Testis (tissue), 2 donors: ENCODE measurements around the gene RAB3A.

Experiments used
- POLR2A ChIP-seq: fragments of 450-650 bp; IDR thresholded peaks from one replicate; pipeline ENCODE4 v1.6.1; 2017; ENCODE audit warnings: antibody characterized with exemption, mild to moderate bottlenecking, moderate library complexity
- TF ChIP-seq, protein P1 (sequence below), 3 experiments: fragments of 450-650 bp in 2 of 3; fragments of 200-600 bp in 1 of 3; sonication (generic) in 1 of 3; IDR thresholded peaks; one replicate each; pipeline ENCODE4 v1.5.1; 2016 to 2019; ENCODE audit warnings: antibody characterized with exemption in 3 of 3, mild to moderate bottlenecking in 2 of 3, moderate library complexity in 1 of 3

DNA sequence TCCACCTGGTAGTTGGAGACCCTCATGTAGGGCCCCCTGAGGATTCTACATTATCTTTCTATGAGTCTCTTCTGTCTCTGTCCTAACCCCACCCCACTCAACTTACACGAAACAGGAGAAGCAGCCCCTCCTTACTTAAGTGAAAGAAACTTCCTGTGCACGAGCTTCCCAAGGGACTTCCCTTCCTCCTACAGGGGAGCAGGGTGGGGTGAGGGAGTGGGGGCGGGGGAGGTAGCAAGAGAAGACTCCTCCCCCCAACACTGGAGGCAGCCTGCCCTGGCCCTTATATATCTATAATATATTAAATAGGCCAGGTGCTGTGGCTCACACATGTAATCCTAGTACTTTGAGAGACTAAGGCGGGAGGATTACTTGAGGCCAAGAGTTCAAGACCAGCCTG is 27.9 kb upstream of the RAB3A start:
- TF ChIP-seq, protein P1, sequence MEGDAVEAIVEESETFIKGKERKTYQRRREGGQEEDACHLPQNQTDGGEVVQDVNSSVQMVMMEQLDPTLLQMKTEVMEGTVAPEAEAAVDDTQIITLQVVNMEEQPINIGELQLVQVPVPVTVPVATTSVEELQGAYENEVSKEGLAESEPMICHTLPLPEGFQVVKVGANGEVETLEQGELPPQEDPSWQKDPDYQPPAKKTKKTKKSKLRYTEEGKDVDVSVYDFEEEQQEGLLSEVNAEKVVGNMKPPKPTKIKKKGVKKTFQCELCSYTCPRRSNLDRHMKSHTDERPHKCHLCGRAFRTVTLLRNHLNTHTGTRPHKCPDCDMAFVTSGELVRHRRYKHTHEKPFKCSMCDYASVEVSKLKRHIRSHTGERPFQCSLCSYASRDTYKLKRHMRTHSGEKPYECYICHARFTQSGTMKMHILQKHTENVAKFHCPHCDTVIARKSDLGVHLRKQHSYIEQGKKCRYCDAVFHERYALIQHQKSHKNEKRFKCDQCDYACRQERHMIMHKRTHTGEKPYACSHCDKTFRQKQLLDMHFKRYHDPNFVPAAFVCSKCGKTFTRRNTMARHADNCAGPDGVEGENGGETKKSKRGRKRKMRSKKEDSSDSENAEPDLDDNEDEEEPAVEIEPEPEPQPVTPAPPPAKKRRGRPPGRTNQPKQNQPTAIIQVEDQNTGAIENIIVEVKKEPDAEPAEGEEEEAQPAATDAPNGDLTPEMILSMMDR (IDR thresholded peaks at IDR 0.05), result no peak
- no peak for TF ChIP-seq POLR2A
